GM23338 (cell line): ENCODE data around the gene SPRED3. TPM values are rescaled to one million over a fixed set of nuclear protein-coding genes. Genes with fewer than 3 reads are reported as not detected.

Source experiments
- ATAC-seq: fragments of 200-7000 bp; cut with Tn5 transposase; 3 replicates; pipeline ENCODE4 v1.9.1; 2020
- DNase-seq: peaks from one replicate; pipeline ENCODE4 v3.0.0-alpha.2; 2015; ENCODE audit warnings: low spot score
- H2AFZ ChIP-seq: fragments of 200-600 bp; sonication (generic); 2 replicates; pipeline ENCODE4 v1.8.0; 2016; ENCODE audit warnings: antibody characterized with exemption, mild to moderate bottlenecking, moderate library complexity
- H3F3A ChIP-seq: fragments of 200-600 bp; sonication (generic); replicated peaks from 2 replicates; pipeline ENCODE4 v1.8.0; 2017; ENCODE audit warnings: antibody characterized with exemption, mixed run types, low read depth
- H3K27ac ChIP-seq: fragments of 200-600 bp; sonication (generic); 2 replicates; pipeline ENCODE4 v1.6.1; 2016; ENCODE audit warnings: low read depth
- H3K27me3 ChIP-seq: fragments of 200-600 bp; sonication (generic); 2 replicates; pipeline ENCODE4 v1.8.0; 2016; ENCODE audit warnings: mild to moderate bottlenecking, mixed run types, moderate library complexity; ENCODE audit not compliant: insufficient read depth
- H3K36me3 ChIP-seq: fragments of 200-600 bp; sonication (generic); 2 replicates; pipeline ENCODE4 v1.8.0; 2016; ENCODE audit warnings: mild to moderate bottlenecking; ENCODE audit not compliant: insufficient read depth
- H3K4me1 ChIP-seq: fragments of 200-600 bp; sonication (generic); 2 replicates; pipeline ENCODE4 v1.8.0; 2016; ENCODE audit warnings: mild to moderate bottlenecking, moderate library complexity; ENCODE audit not compliant: insufficient read depth
- H3K4me2 ChIP-seq: fragments of 200-600 bp; sonication (generic); 2 replicates; pipeline ENCODE4 v1.7.1; 2017; ENCODE audit warnings: mixed run types
- H3K4me3 ChIP-seq: fragments of 200-600 bp; sonication (generic); 2 replicates; pipeline ENCODE4 v1.6.1; 2016; ENCODE audit warnings: mixed run types
- H3K79me2 ChIP-seq: fragments of 200-600 bp; sonication (generic); replicated peaks from 2 replicates; pipeline ENCODE4 v1.8.0; 2017; ENCODE audit warnings: mild to moderate bottlenecking; ENCODE audit not compliant: insufficient read depth
- H3K9me2 ChIP-seq: fragments of 200-600 bp; sonication (generic); 2 replicates; pipeline ENCODE4 v1.8.0; 2017; ENCODE audit not compliant: insufficient read depth
- H4K20me1 ChIP-seq: fragments of 200-600 bp; sonication (generic); replicated peaks from 2 replicates; pipeline ENCODE4 v1.8.0; 2017; ENCODE audit warnings: mild to moderate bottlenecking; ENCODE audit not compliant: insufficient read depth
- H3K27ac Mint-ChIP-seq: 2 replicates; pipeline ENCODE4 v1.8.0; 2020; ENCODE audit warnings: inconsistent platforms, mild to moderate bottlenecking, moderate library complexity, mixed read lengths
- H3K27me3 Mint-ChIP-seq: 3 replicates; pipeline ENCODE4 v1.8.0; 2022; ENCODE audit warnings: low read depth, mild to moderate bottlenecking, moderate library complexity, mixed read lengths, inconsistent platforms; ENCODE audit not compliant: insufficient read depth, poor library complexity
- H3K36me3 Mint-ChIP-seq: 3 replicates; pipeline ENCODE4 v1.8.0; 2021; ENCODE audit warnings: low read depth, mild to moderate bottlenecking, inconsistent platforms, moderate library complexity, mixed read lengths
- H3K4me1 Mint-ChIP-seq: 3 replicates; pipeline ENCODE4 v1.8.0; 2020; ENCODE audit warnings: mild to moderate bottlenecking, inconsistent platforms, mixed read lengths
- H3K4me3 Mint-ChIP-seq: 3 replicates; pipeline ENCODE4 v1.8.0; 2021; ENCODE audit warnings: moderate library complexity, mild to moderate bottlenecking, inconsistent platforms, mixed read lengths
- H3K9me3 Mint-ChIP-seq: 3 replicates; pipeline ENCODE4 v1.8.0; 2020; ENCODE audit warnings: moderate library complexity, mild to moderate bottlenecking, inconsistent platforms, mixed read lengths
- EZH2 ChIP-seq: fragments of 200-600 bp; sonication (generic); IDR thresholded peaks from one replicate; pipeline ENCODE4 v1.8.0; 2017; ENCODE audit warnings: antibody characterized with exemption, mild to moderate bottlenecking, low read depth; ENCODE audit not compliant: unreplicated experiment
- EZH2phosphoT487 ChIP-seq: fragments of 200-600 bp; sonication (generic); IDR thresholded peaks from one replicate; pipeline ENCODE4 v1.8.1; 2018; ENCODE audit warnings: antibody characterized with exemption; ENCODE audit not compliant: unreplicated experiment
- POLR2AphosphoS5 ChIP-seq: IDR thresholded peaks from 2 replicates; pipeline ENCODE4 v1.6.1; 2016; ENCODE audit warnings: antibody characterized with exemption, low read depth
- ZNF114 ChIP-seq: fragments of 250-450 bp; sonication (Bioruptor Pico); IDR thresholded peaks from 2 replicates; pipeline ENCODE4 v1.5.0; 2020; ENCODE audit warnings: mild to moderate bottlenecking, moderate library complexity
- ZNF331 ChIP-seq: fragments of 250-450 bp; sonication (Bioruptor Pico); IDR thresholded peaks from 2 replicates; pipeline ENCODE4 v1.5.0; 2020; ENCODE audit warnings: low read depth, mild to moderate bottlenecking, moderate library complexity
- polyA plus RNA-seq: library from polyadenylated mRNA; unstranded; fragments of >200 nt; fragmentation: Nextera tagmentation; extraction: Ambion mirVana; gene quantifications from 2 replicates; pipeline ENCODE4 v1.2.1, GENCODE V29; 2016
- total RNA-seq: library from RNA; depleted of rRNA; stranded (reverse); fragments of >200 nt; shearing (Covaris generic); gene quantifications from 2 replicates; pipeline ENCODE4 v1.2.3, GENCODE V29; 2014
- TF ChIP-seq, protein P1 (sequence below): fragments of 250-450 bp; sonication (Bioruptor Pico); IDR thresholded peaks from 2 replicates; pipeline ENCODE4 v1.5.0; 2020; ENCODE audit warnings: mild to moderate bottlenecking, moderate library complexity
- TF ChIP-seq, protein P2 (sequence below): IDR thresholded peaks from 2 replicates; pipeline ENCODE4 v1.6.1; 2016; ENCODE audit warnings: antibody characterized with exemption

The SPRED3 gene
- total and polyA plus RNA-seq, 2 experiments from 2014 or later = 3.9 to 11.6 TPM

DNA sequence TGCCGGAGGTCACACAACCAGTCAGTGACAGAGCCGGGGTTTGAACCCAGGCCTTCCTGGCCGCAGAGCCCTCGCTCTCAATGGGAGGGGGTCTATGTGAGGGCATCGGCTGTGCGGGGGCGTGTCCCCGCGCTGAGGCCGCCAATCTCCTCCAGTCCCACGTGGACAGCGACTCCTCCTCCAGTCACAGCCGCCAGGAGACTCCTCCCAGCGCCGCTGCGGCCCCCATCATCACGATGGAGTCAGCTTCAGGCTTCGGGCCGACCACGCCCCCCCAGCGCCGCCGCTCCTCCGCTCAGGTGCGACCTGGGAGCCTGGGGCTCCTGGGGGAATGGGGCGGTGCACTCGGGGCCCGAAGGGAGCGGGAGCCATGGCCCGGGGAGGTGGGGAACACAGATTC, 6.0 kb downstream of the SPRED3 start:
- H3K4me1 ChIP-seq = peaks cover 14% of the 10 kb centered on the region
- Mint-ChIP-seq H3K4me3 (peak overlapping the region; percentile 63), H3K9me3 (peaks cover 4% of the 10 kb centered on the region; the same call in 1 of the 3 replicates), H3K4me1 (peaks cover 49% of the 10 kb centered on the region), H3K27ac (no peak overlapping the region), H3K36me3 (peaks cover 45% of the 10 kb centered on the region), H3K27me3 (peaks cover 55% of the 10 kb centered on the region)
- peaks cover 3% of the 10 kb centered on the region; the same call in 1 of the 2 replicates for H3K36me3 ChIP-seq
- peak; percentile 67 for TF ChIP-seq POLR2AphosphoS5
- no peak for TF ChIP-seq ZNF331 (CRISPR knock-in tag)
- TF ChIP-seq, protein P1, sequence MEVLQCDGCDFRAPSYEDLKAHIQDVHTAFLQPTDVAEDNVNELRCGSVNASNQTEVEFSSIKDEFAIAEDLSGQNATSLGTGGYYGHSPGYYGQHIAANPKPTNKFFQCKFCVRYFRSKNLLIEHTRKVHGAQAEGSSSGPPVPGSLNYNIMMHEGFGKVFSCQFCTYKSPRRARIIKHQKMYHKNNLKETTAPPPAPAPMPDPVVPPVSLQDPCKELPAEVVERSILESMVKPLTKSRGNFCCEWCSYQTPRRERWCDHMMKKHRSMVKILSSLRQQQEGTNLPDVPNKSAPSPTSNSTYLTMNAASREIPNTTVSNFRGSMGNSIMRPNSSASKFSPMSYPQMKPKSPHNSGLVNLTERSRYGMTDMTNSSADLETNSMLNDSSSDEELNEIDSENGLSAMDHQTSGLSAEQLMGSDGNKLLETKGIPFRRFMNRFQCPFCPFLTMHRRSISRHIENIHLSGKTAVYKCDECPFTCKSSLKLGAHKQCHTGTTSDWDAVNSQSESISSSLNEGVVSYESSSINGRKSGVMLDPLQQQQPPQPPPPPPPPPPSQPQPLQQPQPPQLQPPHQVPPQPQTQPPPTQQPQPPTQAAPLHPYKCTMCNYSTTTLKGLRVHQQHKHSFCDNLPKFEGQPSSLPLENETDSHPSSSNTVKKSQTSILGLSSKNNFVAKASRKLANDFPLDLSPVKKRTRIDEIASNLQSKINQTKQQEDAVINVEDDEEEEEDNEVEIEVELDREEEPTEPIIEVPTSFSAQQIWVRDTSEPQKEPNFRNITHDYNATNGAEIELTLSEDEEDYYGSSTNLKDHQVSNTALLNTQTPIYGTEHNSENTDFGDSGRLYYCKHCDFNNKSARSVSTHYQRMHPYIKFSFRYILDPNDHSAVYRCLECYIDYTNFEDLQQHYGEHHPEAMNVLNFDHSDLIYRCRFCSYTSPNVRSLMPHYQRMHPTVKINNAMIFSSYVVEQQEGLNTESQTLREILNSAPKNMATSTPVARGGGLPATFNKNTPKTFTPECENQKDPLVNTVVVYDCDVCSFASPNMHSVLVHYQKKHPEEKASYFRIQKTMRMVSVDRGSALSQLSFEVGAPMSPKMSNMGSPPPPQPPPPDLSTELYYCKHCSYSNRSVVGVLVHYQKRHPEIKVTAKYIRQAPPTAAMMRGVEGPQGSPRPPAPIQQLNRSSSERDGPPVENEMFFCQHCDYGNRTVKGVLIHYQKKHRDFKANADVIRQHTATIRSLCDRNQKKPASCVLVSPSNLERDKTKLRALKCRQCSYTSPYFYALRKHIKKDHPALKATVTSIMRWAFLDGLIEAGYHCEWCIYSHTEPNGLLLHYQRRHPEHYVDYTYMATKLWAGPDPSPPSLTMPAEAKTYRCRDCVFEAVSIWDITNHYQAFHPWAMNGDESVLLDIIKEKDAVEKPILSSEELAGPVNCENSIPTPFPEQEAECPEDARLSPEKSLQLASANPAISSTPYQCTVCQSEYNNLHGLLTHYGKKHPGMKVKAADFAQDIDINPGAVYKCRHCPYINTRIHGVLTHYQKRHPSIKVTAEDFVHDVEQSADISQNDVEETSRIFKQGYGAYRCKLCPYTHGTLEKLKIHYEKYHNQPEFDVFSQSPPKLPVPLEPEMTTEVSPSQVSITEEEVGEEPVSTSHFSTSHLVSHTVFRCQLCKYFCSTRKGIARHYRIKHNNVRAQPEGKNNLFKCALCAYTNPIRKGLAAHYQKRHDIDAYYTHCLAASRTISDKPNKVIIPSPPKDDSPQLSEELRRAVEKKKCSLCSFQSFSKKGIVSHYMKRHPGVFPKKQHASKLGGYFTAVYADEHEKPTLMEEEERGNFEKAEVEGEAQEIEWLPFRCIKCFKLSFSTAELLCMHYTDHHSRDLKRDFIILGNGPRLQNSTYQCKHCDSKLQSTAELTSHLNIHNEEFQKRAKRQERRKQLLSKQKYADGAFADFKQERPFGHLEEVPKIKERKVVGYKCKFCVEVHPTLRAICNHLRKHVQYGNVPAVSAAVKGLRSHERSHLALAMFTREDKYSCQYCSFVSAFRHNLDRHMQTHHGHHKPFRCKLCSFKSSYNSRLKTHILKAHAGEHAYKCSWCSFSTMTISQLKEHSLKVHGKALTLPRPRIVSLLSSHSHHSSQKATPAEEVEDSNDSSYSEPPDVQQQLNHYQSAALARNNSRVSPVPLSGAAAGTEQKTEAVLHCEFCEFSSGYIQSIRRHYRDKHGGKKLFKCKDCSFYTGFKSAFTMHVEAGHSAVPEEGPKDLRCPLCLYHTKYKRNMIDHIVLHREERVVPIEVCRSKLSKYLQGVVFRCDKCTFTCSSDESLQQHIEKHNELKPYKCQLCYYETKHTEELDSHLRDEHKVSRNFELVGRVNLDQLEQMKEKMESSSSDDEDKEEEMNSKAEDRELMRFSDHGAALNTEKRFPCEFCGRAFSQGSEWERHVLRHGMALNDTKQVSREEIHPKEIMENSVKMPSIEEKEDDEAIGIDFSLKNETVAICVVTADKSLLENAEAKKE = no peak
- peaks cover 49% of the 10 kb centered on the region for H3K27me3 ChIP-seq
- peaks cover 10% of the 10 kb centered on the region for H3K79me2 ChIP-seq
- no peak overlapping the region for H2AFZ ChIP-seq
- peaks cover 3% of the 10 kb centered on the region; the same call in 1 of the 2 replicates for H4K20me1 ChIP-seq
- peak overlapping the region; percentile 93 for H3K4me2 ChIP-seq
- H3K4me3 ChIP-seq = peak overlapping the region; percentile 58
- ATAC-seq (peak; percentile 89), DNase-seq (peak; percentile 99)
- H3K9me2 ChIP-seq = peaks cover 6% of the 10 kb centered on the region; the same call in 1 of the 2 replicates
- H3K27ac ChIP-seq = no peak overlapping the region
- H3F3A ChIP-seq = peaks cover 17% of the 10 kb centered on the region; the same call in 1 of the 2 replicates

DNA sequence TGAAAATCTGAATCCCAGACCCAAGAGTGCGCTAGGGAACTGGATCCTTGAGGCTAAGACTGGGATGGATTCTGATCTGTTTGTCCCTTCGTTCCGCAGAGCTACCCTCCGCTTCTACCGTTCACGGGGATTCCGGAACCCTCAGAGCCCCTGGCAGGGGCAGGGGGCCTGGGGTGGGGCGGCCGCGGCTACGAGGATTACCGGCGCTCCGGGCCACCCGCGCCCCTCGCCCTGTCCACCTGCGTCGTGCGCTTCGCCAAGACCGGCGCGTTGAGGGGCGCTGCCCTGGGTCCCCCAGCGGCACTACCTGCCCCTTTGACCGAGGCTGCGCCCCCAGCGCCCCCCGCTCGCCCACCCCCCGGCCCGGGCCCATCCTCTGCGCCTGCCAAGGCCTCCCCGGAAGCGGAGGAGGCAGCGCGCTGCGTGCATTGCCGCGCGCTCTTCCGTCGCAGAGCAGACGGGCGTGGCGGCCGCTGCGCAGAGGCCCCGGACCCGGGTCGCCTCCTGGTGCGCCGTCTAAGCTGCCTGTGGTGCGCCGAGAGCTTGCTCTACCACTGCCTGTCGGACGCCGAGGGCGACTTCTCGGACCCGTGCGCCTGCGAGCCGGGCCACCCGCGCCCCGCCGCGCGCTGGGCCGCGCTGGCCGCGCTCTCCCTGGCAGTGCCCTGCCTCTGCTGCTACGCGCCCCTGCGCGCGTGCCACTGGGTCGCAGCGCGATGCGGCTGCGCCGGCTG, 7.1 kb downstream of the SPRED3 start:
- H3K36me3 ChIP-seq = peaks cover 3% of the 10 kb centered on the region; the same call in 1 of the 2 replicates
- peak; percentile 40 for DNase-seq
- H3K4me2 ChIP-seq = peak overlapping the region; percentile 93
- peaks cover 3% of the 10 kb centered on the region; the same call in 1 of the 2 replicates for H4K20me1 ChIP-seq
- Mint-ChIP-seq H3K27ac (no peak overlapping the region), H3K36me3 (peaks cover 42% of the 10 kb centered on the region), H3K4me1 (peaks cover 44% of the 10 kb centered on the region), H3K9me3 (peaks cover 4% of the 10 kb centered on the region; the same call in 2 of the 3 replicates), H3K27me3 (peaks cover 65% of the 10 kb centered on the region), H3K4me3 (peak overlapping the region; percentile 63)
- H3K27me3 ChIP-seq = peaks cover 60% of the 10 kb centered on the region
- H2AFZ ChIP-seq = peak overlapping the region; percentile 87; the same call in 1 of the 2 replicates
- H3F3A ChIP-seq = peaks cover 17% of the 10 kb centered on the region; the same call in 1 of the 2 replicates
- H3K79me2 ChIP-seq = peaks cover 10% of the 10 kb centered on the region
- ATAC-seq = peak; percentile 30
- peaks cover 11% of the 10 kb centered on the region for H3K4me1 ChIP-seq
- H3K27ac ChIP-seq = no peak overlapping the region
- H3K4me3 ChIP-seq = peak overlapping the region; percentile 58
- H3K9me2 ChIP-seq = peaks cover 6% of the 10 kb centered on the region; the same call in 1 of the 2 replicates
- TF ChIP-seq EZH2phosphoT487 = no peak
- peak; percentile 25 for TF ChIP-seq EZH2
- no peak for TF ChIP-seq ZNF114
- TF ChIP-seq, protein P2, sequence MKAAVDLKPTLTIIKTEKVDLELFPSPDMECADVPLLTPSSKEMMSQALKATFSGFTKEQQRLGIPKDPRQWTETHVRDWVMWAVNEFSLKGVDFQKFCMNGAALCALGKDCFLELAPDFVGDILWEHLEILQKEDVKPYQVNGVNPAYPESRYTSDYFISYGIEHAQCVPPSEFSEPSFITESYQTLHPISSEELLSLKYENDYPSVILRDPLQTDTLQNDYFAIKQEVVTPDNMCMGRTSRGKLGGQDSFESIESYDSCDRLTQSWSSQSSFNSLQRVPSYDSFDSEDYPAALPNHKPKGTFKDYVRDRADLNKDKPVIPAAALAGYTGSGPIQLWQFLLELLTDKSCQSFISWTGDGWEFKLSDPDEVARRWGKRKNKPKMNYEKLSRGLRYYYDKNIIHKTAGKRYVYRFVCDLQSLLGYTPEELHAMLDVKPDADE = no peak
